ENCODE results near the gene TTC39B. TPM values are rescaled to one million over a fixed set of nuclear protein-coding genes. Genes with fewer than 3 reads are reported as not detected.

Gene TTC39B
- total RNA-seq, 1 donor from 2014 or later, result 7.0 TPM

DNA sequence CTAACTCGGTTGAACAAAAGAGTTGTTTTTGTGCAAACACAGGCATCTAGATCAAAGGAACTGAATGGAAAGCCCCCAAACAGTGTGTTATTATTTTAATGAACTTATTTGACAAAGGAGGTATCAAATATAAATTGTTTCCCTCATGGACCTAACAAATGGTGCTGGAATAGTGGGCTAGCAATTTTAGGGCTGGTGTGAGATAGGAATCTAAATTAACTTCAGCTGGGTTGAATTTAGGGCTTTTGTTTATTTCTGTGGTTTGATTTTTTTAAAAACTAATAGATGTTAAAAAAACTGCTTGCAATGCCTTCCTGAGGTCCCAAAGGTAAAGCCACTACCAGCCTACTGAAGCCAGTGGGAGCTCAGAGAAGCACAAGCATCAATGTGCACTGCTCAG is 42.1 kb downstream of the TTC39B start:
- Mint-ChIP-seq H3K27ac (ENCODE audit: unreplicated experiment) (no peak overlapping the region), H3K27me3 (ENCODE audit: low read depth, unreplicated experiment) (no peaks in the 10 kb centered on the region), H3K4me3 (ENCODE audit: unreplicated experiment) (no peak overlapping the region), H3K36me3 (ENCODE audit: low read depth, unreplicated experiment) (no peaks in the 10 kb centered on the region), H3K4me1 (ENCODE audit: low read depth, unreplicated experiment) (peaks cover 10% of the 10 kb centered on the region), H3K9me3 (ENCODE audit: unreplicated experiment) (no peaks in the 10 kb centered on the region)
- Histone ChIP-seq H3K79me2 (ENCODE audit: insufficient read depth, low read length) (no peaks in the 10 kb centered on the region), H3K4me2 (ENCODE audit: low read length) (no peak overlapping the region), H3K36me3 (ENCODE audit: insufficient read depth, low read length) (no peaks in the 10 kb centered on the region), H3K27me3 (ENCODE audit: insufficient read depth, low read length) (no peaks in the 10 kb centered on the region), H3K9ac (ENCODE audit: low read length) (no peak overlapping the region), H3K9me3 (ENCODE audit: insufficient read depth, low read depth, low read length) (no peaks in the 10 kb centered on the region), H3K4me1 (ENCODE audit: insufficient read depth, low read length) (peaks cover 4% of the 10 kb centered on the region), H3K4me3 (ENCODE audit: insufficient read depth, low read depth, low read length) (no peak overlapping the region), H4K20me1 (ENCODE audit: insufficient read depth, low read length) (no peaks in the 10 kb centered on the region), H2AFZ (ENCODE audit: low read depth, low read length) (no peak overlapping the region), H3K27ac (ENCODE audit: low read depth, low read length) (no peak overlapping the region)
- FAIRE-seq (no peak), DNase-seq (ENCODE audit: low read depth) (no peak)
- TF ChIP-seq, protein P1, sequence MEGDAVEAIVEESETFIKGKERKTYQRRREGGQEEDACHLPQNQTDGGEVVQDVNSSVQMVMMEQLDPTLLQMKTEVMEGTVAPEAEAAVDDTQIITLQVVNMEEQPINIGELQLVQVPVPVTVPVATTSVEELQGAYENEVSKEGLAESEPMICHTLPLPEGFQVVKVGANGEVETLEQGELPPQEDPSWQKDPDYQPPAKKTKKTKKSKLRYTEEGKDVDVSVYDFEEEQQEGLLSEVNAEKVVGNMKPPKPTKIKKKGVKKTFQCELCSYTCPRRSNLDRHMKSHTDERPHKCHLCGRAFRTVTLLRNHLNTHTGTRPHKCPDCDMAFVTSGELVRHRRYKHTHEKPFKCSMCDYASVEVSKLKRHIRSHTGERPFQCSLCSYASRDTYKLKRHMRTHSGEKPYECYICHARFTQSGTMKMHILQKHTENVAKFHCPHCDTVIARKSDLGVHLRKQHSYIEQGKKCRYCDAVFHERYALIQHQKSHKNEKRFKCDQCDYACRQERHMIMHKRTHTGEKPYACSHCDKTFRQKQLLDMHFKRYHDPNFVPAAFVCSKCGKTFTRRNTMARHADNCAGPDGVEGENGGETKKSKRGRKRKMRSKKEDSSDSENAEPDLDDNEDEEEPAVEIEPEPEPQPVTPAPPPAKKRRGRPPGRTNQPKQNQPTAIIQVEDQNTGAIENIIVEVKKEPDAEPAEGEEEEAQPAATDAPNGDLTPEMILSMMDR (IDR thresholded peaks at IDR 0.05; ENCODE audit: insufficient read depth, low read depth, low read length), result no peak
- TF ChIP-seq EZH2 (IDR thresholded peaks at IDR 0.05; ENCODE audit: insufficient read depth, low read length), result no peak

DNA sequence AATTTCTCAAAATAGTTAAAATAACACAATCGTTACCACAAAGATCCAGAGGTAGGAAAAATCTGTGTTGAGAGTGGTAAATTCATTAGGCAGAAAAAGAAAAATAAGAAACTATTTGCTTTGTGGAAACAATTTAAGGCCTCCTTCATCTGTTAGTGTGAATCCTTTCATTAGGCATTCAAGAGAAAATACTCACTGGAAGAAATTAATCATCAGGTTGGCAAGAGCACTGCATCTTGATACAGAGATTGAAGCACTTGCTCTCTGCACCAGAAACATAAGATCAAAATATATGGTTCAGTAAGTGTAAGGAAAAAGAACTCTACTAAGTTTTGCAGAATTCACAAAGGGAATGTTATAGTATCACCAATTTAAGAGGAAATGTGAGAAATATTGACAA is 44.4 kb downstream of the TTC39B start:
- no peak overlapping the region for H3K27ac Mint-ChIP-seq (ENCODE audit: unreplicated experiment)
- Histone ChIP-seq H3K27me3 (ENCODE audit: insufficient read depth, low read length) (no peaks in the 10 kb centered on the region), H3K36me3 (ENCODE audit: insufficient read depth, low read length) (no peaks in the 10 kb centered on the region), H3K9ac (ENCODE audit: low read length) (no peak overlapping the region), H3K4me3 (ENCODE audit: insufficient read depth, low read depth, low read length) (no peak overlapping the region), H4K20me1 (ENCODE audit: insufficient read depth, low read length) (no peaks in the 10 kb centered on the region), H3K4me2 (ENCODE audit: low read length) (no peak overlapping the region), H3K79me2 (ENCODE audit: insufficient read depth, low read length) (no peaks in the 10 kb centered on the region), H2AFZ (ENCODE audit: low read depth, low read length) (no peak overlapping the region), H3K9me3 (ENCODE audit: insufficient read depth, low read depth, low read length) (no peaks in the 10 kb centered on the region), H3K4me1 (ENCODE audit: insufficient read depth, low read length) (no peaks in the 10 kb centered on the region), H3K27ac (ENCODE audit: low read depth, low read length) (no peak overlapping the region)
- no peak for FAIRE-seq
- H3K4me1 Mint-ChIP-seq (ENCODE audit: low read depth, unreplicated experiment), result no peaks in the 10 kb centered on the region
- TF ChIP-seq, protein P1 (IDR thresholded peaks at IDR 0.05; ENCODE audit: insufficient read depth, low read depth, low read length), result no peak
- no peak for TF ChIP-seq EZH2 (IDR thresholded peaks at IDR 0.05; ENCODE audit: insufficient read depth, low read length)
- peak; percentile 50 for DNase-seq (ENCODE audit: low read depth)
- no peak overlapping the region for H3K4me3 Mint-ChIP-seq (ENCODE audit: unreplicated experiment)
- no peaks in the 10 kb centered on the region for H3K9me3 Mint-ChIP-seq (ENCODE audit: unreplicated experiment)
- no peaks in the 10 kb centered on the region for H3K36me3 Mint-ChIP-seq (ENCODE audit: low read depth, unreplicated experiment)
- H3K27me3 Mint-ChIP-seq (ENCODE audit: low read depth, unreplicated experiment), result no peaks in the 10 kb centered on the region

DNA sequence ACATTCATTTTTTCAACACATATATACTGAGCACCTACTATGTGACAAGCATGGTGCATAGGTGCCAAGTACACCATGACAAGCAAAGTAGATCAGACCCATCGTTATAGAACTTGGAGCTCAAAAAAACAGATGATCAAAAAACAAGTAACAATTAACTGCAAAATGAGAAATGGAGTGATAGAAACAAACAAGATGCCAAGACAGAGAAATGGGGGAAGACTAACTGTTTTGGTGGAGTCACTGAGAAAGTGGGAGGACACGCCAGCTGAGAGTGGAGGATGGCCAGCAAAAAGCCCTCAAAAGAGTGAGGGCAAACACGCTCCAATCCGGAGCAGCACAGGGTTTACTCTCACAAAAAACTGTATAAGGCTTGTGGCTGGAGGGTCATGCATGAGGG is 50.6 kb downstream of the TTC39B start:
- no peaks in the 10 kb centered on the region for H3K36me3 Mint-ChIP-seq (ENCODE audit: low read depth, unreplicated experiment)
- H3K79me2 ChIP-seq (ENCODE audit: insufficient read depth, low read length), result no peaks in the 10 kb centered on the region
- H3K9me3 Mint-ChIP-seq (ENCODE audit: unreplicated experiment), result no peaks in the 10 kb centered on the region
- no peak overlapping the region for H3K27ac Mint-ChIP-seq (ENCODE audit: unreplicated experiment)
- H3K27me3 Mint-ChIP-seq (ENCODE audit: low read depth, unreplicated experiment), result no peaks in the 10 kb centered on the region
- no peak for FAIRE-seq
- no peak overlapping the region for H3K27ac ChIP-seq (ENCODE audit: low read depth, low read length)
- H3K4me3 Mint-ChIP-seq (ENCODE audit: unreplicated experiment), result no peak overlapping the region
- no peaks in the 10 kb centered on the region for H4K20me1 ChIP-seq (ENCODE audit: insufficient read depth, low read length)
- no peak overlapping the region for H3K9ac ChIP-seq (ENCODE audit: low read length)
- no peak overlapping the region for H3K4me2 ChIP-seq (ENCODE audit: low read length)
- H3K4me1 ChIP-seq (ENCODE audit: insufficient read depth, low read length), result peaks cover 4% of the 10 kb centered on the region
- no peak for DNase-seq (ENCODE audit: low read depth)
- no peaks in the 10 kb centered on the region for H3K36me3 ChIP-seq (ENCODE audit: insufficient read depth, low read length)
- TF ChIP-seq EZH2 (IDR thresholded peaks at IDR 0.05; ENCODE audit: insufficient read depth, low read length), result no peak
- TF ChIP-seq, protein P1 (IDR thresholded peaks at IDR 0.05; ENCODE audit: insufficient read depth, low read depth, low read length), result no peak
- no peak overlapping the region for H2AFZ ChIP-seq (ENCODE audit: low read depth, low read length)
- peaks cover 4% of the 10 kb centered on the region for H3K4me1 Mint-ChIP-seq (ENCODE audit: low read depth, unreplicated experiment)
- no peaks in the 10 kb centered on the region for H3K27me3 ChIP-seq (ENCODE audit: insufficient read depth, low read length)
- H3K4me3 ChIP-seq (ENCODE audit: insufficient read depth, low read depth, low read length), result no peak overlapping the region
- H3K9me3 ChIP-seq (ENCODE audit: insufficient read depth, low read depth, low read length), result no peaks in the 10 kb centered on the region
